ENCODE measurements around the gene HOOK2. TPM values are rescaled to one million over a fixed set of nuclear protein-coding genes. Genes with fewer than 3 reads are reported as not detected.

HOOK2 gene
- total and polyA plus RNA-seq, 10 donors = 7.1 to 27.4 (median 23.4) TPM

- Histone ChIP-seq H3K36me3 (no peaks in the 10 kb centered on the region), H3K27ac (peak overlapping the region; percentile 97 to 100 (median 100)), H3K4me3 (peak overlapping the region; percentile 72 to 96 (median 88)), H3K27me3 (replicated peaks in 1 of 7) (peaks cover 0 to 5% (median 0%) of the 10 kb centered on the region in 7 donors), H3K9me3 (no peaks in the 10 kb centered on the region), H3K4me1 (peaks cover 47 to 77% (median 67%) of the 10 kb centered on the region in 6 donors)
- intact Hi-C loops (cut with DNase I; ENCODE audit: low total_unique reads) = no loop called here
- WGBS, 5 donors = 0 to 5% (median 2%) methylated on average over 8 to 12 of the region's 12 CpGs
- TF ChIP-seq POLR2AphosphoS5 (IDR thresholded peaks at IDR 0.05) (peak; percentile 59 to 80 (median 73)), POLR2A (IDR thresholded peaks at IDR 0.05) (no peak)
- DNase-seq = peak; percentile 92
Measured at GRCh38 chr19:12788682-12789097, 13.3 kb upstream of the HOOK2 start.

GRCh38 chr19:12788042-12788681 lies 12.8 kb upstream of the HOOK2 start:
- WGBS, 5 donors = 40 to 65% (median 60%) methylated on average over 4 of the region's 4 CpGs
- DNase-seq = no peak
- Histone ChIP-seq H3K36me3 (no peaks in the 10 kb centered on the region), H3K27me3 (replicated peaks in 1 of 7) (peaks cover 0 to 5% (median 0%) of the 10 kb centered on the region in 7 donors), H3K9me3 (no peaks in the 10 kb centered on the region), H3K4me3 (peak overlapping the region; percentile 72 to 96 (median 88)), H3K4me1 (peaks cover 52 to 81% (median 72%) of the 10 kb centered on the region in 6 donors), H3K27ac (peak overlapping the region; percentile 97 to 100 (median 100))
- no peak for TF ChIP-seq CTCF (IDR thresholded peaks at IDR 0.05 in 8 of 11, conservative IDR thresholded peaks at IDR 0.05 in 3 of 11)
- TF ChIP-seq POLR2AphosphoS5 (IDR thresholded peaks at IDR 0.05) = no peak
- TF ChIP-seq POLR2A (IDR thresholded peaks at IDR 0.05) = no peak
- intact Hi-C loops (cut with DNase I; ENCODE audit: low total_unique reads) = no loop called here

GRCh38 chr19:12787458-12787857 lies 12.1 kb upstream of the HOOK2 start:
- peaks cover 55 to 88% (median 79%) of the 10 kb centered on the region in 6 donors for H3K4me1 ChIP-seq
- H3K27ac ChIP-seq = peak overlapping the region; percentile 97 to 100 (median 100)
- 76 to 83% (median 80%) methylated on average over 10 of the region's 10 CpGs for WGBS, 5 donors
- TF ChIP-seq CTCF (IDR thresholded peaks at IDR 0.05 in 8 of 11, conservative IDR thresholded peaks at IDR 0.05 in 3 of 11) = no peak
- no peak for TF ChIP-seq POLR2A (IDR thresholded peaks at IDR 0.05)
- TF ChIP-seq POLR2AphosphoS5 (IDR thresholded peaks at IDR 0.05) = no peak
- H3K4me3 ChIP-seq = peak overlapping the region in 1 of 8 donors; percentile 53
- no peak for DNase-seq
- H3K27me3 ChIP-seq (replicated peaks in 1 of 7) = peaks cover 0 to 5% (median 0%) of the 10 kb centered on the region in 7 donors
- intact Hi-C loops (cut with DNase I; ENCODE audit: low total_unique reads) = no loop called here
- no peaks in the 10 kb centered on the region for H3K9me3 ChIP-seq
- H3K36me3 ChIP-seq = no peaks in the 10 kb centered on the region

- peaks cover 0 to 5% (median 0%) of the 10 kb centered on the region in 7 donors for H3K27me3 ChIP-seq (replicated peaks in 1 of 7)
- TF ChIP-seq CTCF (IDR thresholded peaks at IDR 0.05 in 8 of 11, conservative IDR thresholded peaks at IDR 0.05 in 3 of 11) (no peak), POLR2AphosphoS5 (IDR thresholded peaks at IDR 0.05) (no peak), POLR2A (IDR thresholded peaks at IDR 0.05) (no peak)
- no peak for DNase-seq
- no peaks in the 10 kb centered on the region for H3K9me3 ChIP-seq
- H3K27ac ChIP-seq = peak overlapping the region; percentile 79 to 100 (median 100)
- intact Hi-C loops (cut with DNase I; ENCODE audit: low total_unique reads) = no loop called here
- H3K4me3 ChIP-seq = peak overlapping the region in 1 of 8 donors; percentile 53
- no peaks in the 10 kb centered on the region for H3K36me3 ChIP-seq
- WGBS, 5 donors = 85 to 100% (median 87%) methylated on average over 3 of the region's 3 CpGs
- H3K4me1 ChIP-seq = peaks cover 57 to 93% (median 84%) of the 10 kb centered on the region in 6 donors
Measured at GRCh38 chr19:12786952-12787351, 11.6 kb upstream of the HOOK2 start.

Data from spleen (tissue), 11 donors.